Measurements from ENCODE around the gene PTPN7.

DNA sequence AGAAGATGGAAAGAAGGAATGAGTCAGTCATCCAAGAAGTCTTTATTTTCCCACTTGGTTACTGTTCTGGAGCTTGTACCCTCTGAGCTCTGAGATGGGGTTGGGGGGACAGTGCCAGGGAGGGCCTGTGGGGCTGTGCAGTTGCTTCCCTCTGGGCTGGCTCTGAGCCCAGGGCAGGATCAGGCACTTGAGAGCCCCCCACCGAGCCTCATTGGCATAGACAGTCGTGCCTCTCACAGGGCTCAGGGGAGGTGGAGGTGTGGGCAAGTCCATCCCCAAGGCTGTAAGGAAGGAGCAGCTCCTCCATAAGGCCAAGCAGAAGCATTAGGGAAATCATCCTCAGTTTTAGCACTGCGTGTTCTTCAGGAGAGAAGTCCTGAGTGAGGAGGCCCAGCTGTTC, 13.4 kb downstream of the PTPN7 start:
- no peak for TF ChIP-seq POLR2A (IDR thresholded peaks at IDR 0.05)
- TF ChIP-seq, protein P1, sequence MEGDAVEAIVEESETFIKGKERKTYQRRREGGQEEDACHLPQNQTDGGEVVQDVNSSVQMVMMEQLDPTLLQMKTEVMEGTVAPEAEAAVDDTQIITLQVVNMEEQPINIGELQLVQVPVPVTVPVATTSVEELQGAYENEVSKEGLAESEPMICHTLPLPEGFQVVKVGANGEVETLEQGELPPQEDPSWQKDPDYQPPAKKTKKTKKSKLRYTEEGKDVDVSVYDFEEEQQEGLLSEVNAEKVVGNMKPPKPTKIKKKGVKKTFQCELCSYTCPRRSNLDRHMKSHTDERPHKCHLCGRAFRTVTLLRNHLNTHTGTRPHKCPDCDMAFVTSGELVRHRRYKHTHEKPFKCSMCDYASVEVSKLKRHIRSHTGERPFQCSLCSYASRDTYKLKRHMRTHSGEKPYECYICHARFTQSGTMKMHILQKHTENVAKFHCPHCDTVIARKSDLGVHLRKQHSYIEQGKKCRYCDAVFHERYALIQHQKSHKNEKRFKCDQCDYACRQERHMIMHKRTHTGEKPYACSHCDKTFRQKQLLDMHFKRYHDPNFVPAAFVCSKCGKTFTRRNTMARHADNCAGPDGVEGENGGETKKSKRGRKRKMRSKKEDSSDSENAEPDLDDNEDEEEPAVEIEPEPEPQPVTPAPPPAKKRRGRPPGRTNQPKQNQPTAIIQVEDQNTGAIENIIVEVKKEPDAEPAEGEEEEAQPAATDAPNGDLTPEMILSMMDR (IDR thresholded peaks at IDR 0.05): no peak

Data from Peyer's patch (tissue), 4 donors.